GM18505 (cell line): ENCODE measurements around the gene DUSP14.
"Not testable (repeated sequence)": the region's sequence is repeated elsewhere in the genome, so short reads cannot be mapped to it uniquely, and the experiment has no call there.

Experiments used
- ATAC-seq: cut with Tn5 transposase; IDR thresholded peaks from one replicate; pipeline ENCODE4 v1.9.1; 2021; ENCODE audit not compliant: unreplicated experiment
- POLR2A ChIP-seq: IDR thresholded peaks from 4 replicates; pipeline ENCODE4 v1.6.1; 2011; ENCODE audit warnings: borderline replicate concordance; ENCODE audit not compliant: insufficient read depth, insufficient read length; ENCODE audit errors: extremely low read depth

DUSP14 gene, protein sequence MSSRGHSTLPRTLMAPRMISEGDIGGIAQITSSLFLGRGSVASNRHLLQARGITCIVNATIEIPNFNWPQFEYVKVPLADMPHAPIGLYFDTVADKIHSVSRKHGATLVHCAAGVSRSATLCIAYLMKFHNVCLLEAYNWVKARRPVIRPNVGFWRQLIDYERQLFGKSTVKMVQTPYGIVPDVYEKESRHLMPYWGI

DNA sequence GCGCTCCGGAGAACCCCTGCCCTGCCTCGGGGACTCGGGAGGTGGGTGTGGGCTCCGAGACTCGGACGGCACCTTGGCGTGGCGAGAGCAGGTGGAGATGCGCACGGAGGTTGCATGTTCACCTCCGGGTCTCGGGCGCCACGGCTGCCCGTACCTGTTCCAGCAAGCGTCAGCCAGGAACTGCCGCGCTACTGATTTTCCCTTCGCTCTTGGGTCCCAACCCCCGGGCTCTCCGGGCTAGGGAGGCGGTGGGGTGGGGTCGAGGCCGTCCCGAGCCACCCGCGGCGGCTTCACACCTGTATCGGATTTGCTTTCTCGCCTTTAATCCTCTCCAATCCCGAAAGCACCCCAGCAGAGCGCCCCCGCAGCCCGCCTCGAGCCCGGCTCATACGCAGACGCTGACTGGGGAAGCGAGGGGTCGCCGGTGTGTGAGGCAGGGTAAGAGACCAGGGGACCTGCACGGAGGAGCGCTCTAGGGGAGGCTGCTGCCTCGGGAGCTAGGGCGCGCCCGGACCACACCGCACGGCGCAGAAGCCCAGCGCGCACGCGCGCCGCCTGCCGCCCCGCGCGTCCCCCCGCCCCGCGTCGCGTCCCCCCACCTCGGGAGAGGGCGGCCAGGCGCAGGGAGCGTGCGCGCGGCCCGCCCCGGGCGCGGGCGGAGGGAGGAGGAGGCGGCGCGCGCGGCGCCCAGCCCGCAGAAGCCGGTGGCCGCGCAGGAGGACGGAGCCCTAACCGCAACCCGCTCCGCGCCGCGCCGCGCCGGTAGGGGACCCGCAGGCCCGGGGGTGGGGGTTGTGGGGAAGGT is at the start of gene DUSP14:
Gene DUSP14, plus strand, starts transcription at position 695 of the 805 bp plus-strand sequence. CDS start 22,382 bp downstream, outside the sequence.
- peak; percentile 67 for ATAC-seq
- peak; percentile 77 for TF ChIP-seq POLR2A

- no peak for ATAC-seq
- TF ChIP-seq POLR2A, result no peak
Observed at GRCh38 chr17:37440424-37440823, 49.3 kb upstream of the DUSP14 start.

- not testable (repeated sequence) for ATAC-seq
Observed at GRCh38 chr17:37441369-37442014, 48.2 kb upstream of the DUSP14 start.

GRCh38 chr17:37446027-37446426 is 43.7 kb upstream of the DUSP14 start:
- TF ChIP-seq POLR2A, result no peak
- no peak for ATAC-seq

GRCh38 chr17:37447641-37448040 is 42.0 kb upstream of the DUSP14 start:
- no peak for TF ChIP-seq POLR2A
- no peak for ATAC-seq

DNA sequence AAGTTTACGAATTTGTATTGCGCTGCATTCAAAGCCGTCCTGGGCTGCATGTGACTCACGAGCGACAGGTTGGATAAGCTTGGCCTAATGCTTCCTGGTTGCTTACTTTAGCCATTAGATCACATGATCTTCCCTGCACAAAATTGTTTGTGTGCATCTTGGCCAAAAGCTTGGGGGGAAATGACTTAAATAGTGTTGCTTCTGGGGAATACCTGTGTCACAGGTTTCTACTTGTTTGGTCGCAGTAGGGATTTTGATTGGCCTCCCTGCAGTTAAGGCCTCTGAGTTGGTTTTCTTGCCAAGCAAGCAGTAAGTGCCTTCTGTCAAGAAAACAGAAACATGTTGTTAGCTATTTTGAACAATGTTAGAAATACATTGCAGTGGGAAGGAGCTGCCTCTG is 39.6 kb upstream of the DUSP14 start:
- no peak for ATAC-seq
- TF ChIP-seq POLR2A, result no peak

DNA sequence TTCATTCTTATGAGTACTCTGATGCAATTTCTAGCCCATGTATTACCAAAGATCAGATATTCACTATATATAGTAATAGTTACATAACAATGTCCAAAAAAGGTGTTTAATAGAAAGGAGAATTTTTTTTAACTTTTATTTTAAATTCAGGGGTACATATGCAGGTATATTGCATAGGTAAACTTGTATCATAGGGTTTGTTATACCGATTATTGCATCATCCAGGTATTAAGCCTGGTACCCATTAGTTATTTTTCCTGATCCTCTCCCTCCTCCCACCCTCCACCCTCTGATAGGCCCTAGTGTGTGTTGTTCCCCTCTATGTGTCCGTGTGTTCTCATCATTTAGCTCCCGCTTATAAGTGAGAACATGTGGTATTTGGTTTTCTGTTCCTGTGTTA is 31.9 kb upstream of the DUSP14 start:
- not testable (repeated sequence) for ATAC-seq

GRCh38 chr17:37458805-37459204 is 30.9 kb upstream of the DUSP14 start:
- ATAC-seq, result no peak
- no peak for TF ChIP-seq POLR2A

DNA sequence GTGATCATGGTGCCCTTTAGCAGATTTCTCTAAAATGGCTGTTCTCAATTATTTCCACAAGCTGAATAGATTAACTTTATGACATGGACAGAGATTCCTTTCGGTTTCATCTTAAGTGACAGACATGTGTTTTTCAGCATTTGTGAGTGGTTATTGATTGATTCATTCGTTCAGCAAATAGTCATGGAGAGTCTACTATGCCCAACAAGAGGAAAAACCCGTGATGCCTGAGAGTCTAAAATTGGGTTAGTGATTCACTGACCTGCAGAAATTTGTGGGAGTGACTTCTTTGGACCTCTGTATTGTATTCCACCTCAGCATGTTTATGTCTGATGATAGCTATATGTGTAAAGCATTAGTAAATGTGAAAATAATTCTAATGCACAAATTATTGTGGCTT is 28.0 kb upstream of the DUSP14 start:
- no peak for TF ChIP-seq POLR2A
- ATAC-seq, result no peak

DNA sequence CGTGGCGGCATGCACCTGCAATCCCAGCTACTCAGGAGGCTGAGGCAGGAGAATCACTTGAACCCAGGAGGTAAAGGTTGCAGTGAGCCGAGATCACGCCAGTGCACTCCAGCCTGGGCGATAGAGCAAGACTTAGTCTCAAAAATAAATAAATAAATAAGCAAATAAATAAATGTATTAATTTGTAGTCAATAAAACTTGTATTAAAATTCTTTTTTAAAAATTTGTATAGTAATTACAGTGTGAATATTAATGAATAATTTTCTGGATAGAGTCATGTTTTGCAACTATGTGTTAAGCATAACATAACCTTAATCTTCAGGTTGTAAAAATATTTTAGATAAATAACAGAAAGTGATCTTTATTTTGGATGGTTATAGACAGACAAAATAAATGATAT is 27.2 kb upstream of the DUSP14 start:
- TF ChIP-seq POLR2A, result no peak
- no peak for ATAC-seq

DNA sequence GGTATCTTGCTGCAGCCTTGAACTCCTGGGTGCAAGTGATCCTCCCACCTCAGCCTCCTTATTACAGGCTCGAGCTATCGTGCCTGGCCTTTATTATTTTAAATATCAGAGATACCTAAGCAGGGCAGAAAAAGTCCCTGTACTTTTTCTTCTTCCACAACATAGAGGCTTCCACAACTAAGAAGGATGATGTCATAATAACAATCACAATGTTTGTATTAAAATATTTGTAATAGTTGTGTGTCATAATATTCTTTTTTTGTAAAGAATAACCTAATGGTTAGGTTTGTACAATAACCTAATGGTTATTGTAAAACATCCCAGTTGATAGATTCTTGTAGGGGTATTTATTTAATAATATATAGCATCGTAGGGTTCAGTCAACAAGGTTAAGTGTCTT is 26.7 kb upstream of the DUSP14 start:
- no peak for ATAC-seq
- no peak for TF ChIP-seq POLR2A

GRCh38 chr17:37465069-37465616 is 24.5 kb upstream of the DUSP14 start:
- no peak for TF ChIP-seq POLR2A
- no peak for ATAC-seq

GRCh38 chr17:37466471-37466870 is 23.2 kb upstream of the DUSP14 start:
- no peak for ATAC-seq
- TF ChIP-seq POLR2A, result no peak

GRCh38 chr17:37470181-37470580 is 19.5 kb upstream of the DUSP14 start:
- no peak for TF ChIP-seq POLR2A
- no peak for ATAC-seq
